Parathyroid adenoma (tissue), 2 donors: ENCODE measurements around the gene IL6R.
A peak's percentile ranks its signal among the peaks of the same experiment; 100 is the strongest.
"Not testable (repeated sequence)": the region's sequence is repeated elsewhere in the genome, so short reads cannot be mapped to it uniquely, and the experiment has no call there.

Experiments
- H2AFZ ChIP-seq: fragments of 300-600 bp; sonication (generic); one replicate; pipeline ENCODE4 v1.7.0; 2017; ENCODE audit warnings: antibody characterized with exemption, mild to moderate bottlenecking
- H3K27ac ChIP-seq: fragments of 300-600 bp; sonication (generic); one replicate; pipeline ENCODE4 v1.7.0; 2017
- H3K27me3 ChIP-seq: fragments of 300-600 bp; sonication (generic); one replicate; pipeline ENCODE4 v1.7.0; 2017; ENCODE audit warnings: low read length; ENCODE audit not compliant: control insufficient read depth, insufficient read depth
- H3K36me3 ChIP-seq: fragments of 300-600 bp; sonication (generic); one replicate; pipeline ENCODE4 v1.7.0; 2017; ENCODE audit warnings: low read length; ENCODE audit not compliant: control insufficient read depth, insufficient read depth
- H3K4me1 ChIP-seq: fragments of 300-600 bp; sonication (generic); one replicate; pipeline ENCODE4 v1.7.0; 2017; ENCODE audit warnings: control low read depth
- H3K4me2 ChIP-seq: fragments of 300-600 bp; sonication (generic); one replicate; pipeline ENCODE4 v1.7.0; 2017; ENCODE audit warnings: low read length
- H3K4me3 ChIP-seq: fragments of 300-600 bp; sonication (generic); one replicate; pipeline ENCODE4 v1.7.0; 2017; ENCODE audit warnings: low read depth, low read length
- H3K79me2 ChIP-seq: fragments of 300-600 bp; sonication (generic); one replicate; pipeline ENCODE4 v1.7.0; 2017; ENCODE audit warnings: control low read depth
- H3K9ac ChIP-seq: fragments of 300-600 bp; sonication (generic); one replicate; pipeline ENCODE4 v1.7.0; 2017; ENCODE audit warnings: mild to moderate bottlenecking
- H3K9me3 ChIP-seq: fragments of 300-600 bp; sonication (generic); one replicate; pipeline ENCODE4 v1.7.0; 2017; ENCODE audit warnings: low read length; ENCODE audit not compliant: control insufficient read depth
- CTCF ChIP-seq: fragments of 300-600 bp; sonication (generic); IDR thresholded peaks from one replicate; pipeline ENCODE4 v1.7.0; 2017; ENCODE audit warnings: antibody characterized with exemption, mild to moderate bottlenecking
- donor health status: primary hyperparathyroidism.

Gene IL6R

GRCh38 chr1:154419620-154420571 lies 14.8 kb downstream of the IL6R start:
- no peak overlapping the region for H3K9ac ChIP-seq
- no peak for TF ChIP-seq CTCF

DNA sequence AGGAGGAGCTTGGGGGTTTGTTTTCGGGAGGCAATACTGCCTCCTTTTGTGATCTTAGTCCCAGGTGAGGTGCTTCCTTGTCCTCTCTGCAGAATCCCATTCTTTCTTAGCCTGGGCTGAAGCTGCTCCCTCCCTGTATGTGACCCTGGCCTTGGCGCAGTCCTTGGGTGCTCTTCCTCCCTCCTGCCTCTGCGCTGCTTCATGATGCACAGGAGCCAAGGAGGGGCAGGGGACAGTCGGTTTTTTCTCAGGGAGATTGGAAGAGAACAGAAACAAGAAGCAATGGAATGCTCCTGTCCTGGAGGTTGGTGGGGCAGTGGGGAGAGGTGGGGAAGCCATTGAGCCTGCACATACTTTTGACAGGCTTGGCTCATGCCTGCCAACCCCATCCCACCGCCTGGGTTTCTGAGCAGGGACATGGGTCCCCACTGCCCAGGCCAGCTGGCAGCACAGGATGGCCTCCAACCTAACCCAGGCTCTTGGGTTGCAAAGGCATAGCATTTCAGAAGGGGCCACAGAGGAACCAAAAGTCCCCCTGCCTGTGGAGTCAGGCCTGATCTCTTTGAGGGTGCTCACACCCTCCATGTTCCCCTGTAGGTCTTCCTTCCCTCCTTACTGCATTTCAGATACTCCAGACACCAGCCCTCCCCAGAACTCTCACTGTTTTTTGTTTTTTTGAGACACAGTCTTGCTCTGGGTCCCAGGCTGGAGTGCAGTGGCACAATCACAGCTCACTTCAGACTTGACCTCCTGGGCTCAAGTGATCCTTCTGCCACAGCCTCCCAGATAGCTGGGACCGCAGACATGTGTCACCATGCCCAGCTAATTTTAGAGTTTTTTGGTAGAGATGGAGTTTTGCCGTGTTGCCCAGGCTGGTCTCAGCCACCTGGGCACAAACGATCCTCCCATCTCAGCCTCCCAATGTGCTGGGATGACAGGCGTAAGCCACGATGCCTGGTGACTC lies 16.1 kb downstream of the IL6R start:
- Histone ChIP-seq H3K4me3 (no peak overlapping the region), H3K27me3 (no peaks in the 10 kb centered on the region), H2AFZ (no peak overlapping the region), H3K9ac (no peak overlapping the region), H3K27ac (no peak overlapping the region), H3K9me3 (no peaks in the 10 kb centered on the region), H3K4me2 (no peak overlapping the region), H3K4me1 (peaks cover 8% of the 10 kb centered on the region), H3K36me3 (no peaks in the 10 kb centered on the region), H3K79me2 (no peaks in the 10 kb centered on the region)
- TF ChIP-seq CTCF, result no peak

More at GRCh38 chr1:154419620-154420571, 14.8 kb downstream of the IL6R start:
- no peak overlapping the region for H3K4me2 ChIP-seq
- no peaks in the 10 kb centered on the region for H3K36me3 ChIP-seq
- H2AFZ ChIP-seq, result peak overlapping the region; percentile 22
- H3K79me2 ChIP-seq, result no peaks in the 10 kb centered on the region
- no peaks in the 10 kb centered on the region for H3K27me3 ChIP-seq
- peaks cover 8% of the 10 kb centered on the region for H3K4me1 ChIP-seq
- peak overlapping the region; percentile 53 for H3K27ac ChIP-seq
- no peaks in the 10 kb centered on the region for H3K9me3 ChIP-seq
- H3K4me3 ChIP-seq, result no peak overlapping the region

DNA sequence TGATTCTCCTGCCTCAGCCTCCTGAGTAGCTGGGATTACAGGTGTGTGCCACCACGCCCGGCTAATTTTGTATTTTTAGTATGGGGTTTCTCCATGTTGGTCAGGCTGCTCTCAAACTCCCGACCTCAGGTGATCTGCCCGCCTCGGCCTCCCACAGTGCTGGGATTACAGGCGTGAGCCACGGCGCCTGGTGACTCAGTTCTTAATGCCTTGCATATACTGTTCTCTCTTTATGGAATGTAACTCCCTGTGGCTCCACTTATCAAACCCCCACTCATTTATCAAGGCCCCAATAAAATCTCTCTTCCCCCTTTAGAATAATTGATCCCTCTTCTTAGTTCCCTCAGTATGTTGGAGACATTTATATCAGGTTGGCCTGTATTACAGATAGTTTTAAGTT lies 16.9 kb downstream of the IL6R start:
- H3K27ac ChIP-seq, H3K79me2 ChIP-seq, H2AFZ ChIP-seq, H3K27me3 ChIP-seq, H3K9me3 ChIP-seq, H3K4me1 ChIP-seq, H3K9ac ChIP-seq, H3K4me3 ChIP-seq, H3K4me2 ChIP-seq, H3K36me3 ChIP-seq: not testable (repeated sequence)

DNA sequence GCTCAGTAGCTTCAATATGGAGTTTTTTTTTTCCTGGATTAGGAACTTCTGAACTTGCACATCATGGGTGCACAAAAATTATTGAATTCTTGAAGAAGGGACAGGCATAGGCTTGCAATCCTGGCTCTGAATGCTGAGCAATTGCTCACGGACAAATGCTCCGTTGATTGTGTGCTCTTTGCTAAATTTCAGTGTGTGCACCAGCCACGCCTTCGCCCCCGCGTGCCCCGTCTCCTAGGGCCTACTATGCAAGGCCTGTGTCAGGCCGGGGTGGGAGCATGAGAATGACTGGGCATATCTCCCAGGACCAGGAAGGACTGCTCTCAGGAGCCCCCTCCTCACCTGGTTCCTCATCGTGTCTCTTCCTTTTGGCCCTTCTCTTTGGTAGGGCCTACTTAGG lies 17.4 kb downstream of the IL6R start:
- H2AFZ ChIP-seq, result no peak overlapping the region
- H3K4me3 ChIP-seq, result no peak overlapping the region
- H3K27me3 ChIP-seq, result no peaks in the 10 kb centered on the region
- TF ChIP-seq CTCF, result no peak
- H3K9ac ChIP-seq, result no peak overlapping the region
- H3K27ac ChIP-seq, result no peak overlapping the region
- H3K9me3 ChIP-seq, result no peaks in the 10 kb centered on the region
- H3K36me3 ChIP-seq, result no peaks in the 10 kb centered on the region
- H3K79me2 ChIP-seq, result no peaks in the 10 kb centered on the region
- peaks cover 8% of the 10 kb centered on the region for H3K4me1 ChIP-seq
- no peak overlapping the region for H3K4me2 ChIP-seq
